ENCODE measurements around the gene MAGOHB. TPM values are rescaled to one million over a fixed set of nuclear protein-coding genes. Genes with fewer than 3 reads are reported as not detected.

Gene MAGOHB
- total RNA-seq, 1 experiment from 2014 or later: 91.4 TPM

DNA sequence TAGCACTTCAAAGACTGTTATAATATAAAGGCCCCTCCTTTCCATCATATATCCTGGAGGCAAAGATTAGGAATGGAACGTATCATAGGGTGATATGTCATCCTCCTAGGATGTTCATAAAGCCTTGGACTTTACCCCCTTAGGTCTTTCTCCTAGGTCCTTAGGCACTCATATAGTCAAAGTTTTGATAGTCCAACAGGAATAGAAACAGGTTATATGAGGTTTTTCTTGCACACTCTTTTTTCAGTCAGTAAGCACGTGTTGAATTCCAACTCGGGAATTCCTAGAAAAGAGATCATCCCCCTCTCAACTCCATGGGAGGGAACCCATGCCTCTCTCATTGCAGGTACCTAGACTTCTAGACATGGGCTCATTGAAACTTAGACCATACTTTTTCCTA lies 20.1 kb upstream of the MAGOHB start:
- H3K36me3 ChIP-seq (ENCODE audit: low read depth): no peaks in the 10 kb centered on the region
- ChIA-PET POLR2A (ENCODE audit: unreplicated experiment) (interaction anchor here (0.6 kb wide), 1 partner anchor 1365 kb away, joined by 3 read pairs; no protein-coding TSS in a partner anchor), CTCF (interaction anchor here (0.6 kb wide), 1 partner anchor 14 kb away, joined by 4 read pairs; no protein-coding TSS in a partner anchor)
- BruUV-seq (replicated peaks): no TSS peak
- peaks cover 17% of the 10 kb centered on the region; the same call in 1 of the 2 replicates for H3F3A ChIP-seq (ENCODE audit: insufficient read depth, low read depth)
- no peak overlapping the region for H2AFZ ChIP-seq
- no peaks in the 10 kb centered on the region for H4K20me1 ChIP-seq (ENCODE audit: insufficient read depth)
- no peak overlapping the region for H3K27ac ChIP-seq
- intact Hi-C loops (cut with micrococcal nuclease; ENCODE audit: unreplicated experiment): no loop called here
- H3K4me1 ChIP-seq (replicated peaks; ENCODE audit: insufficient read depth): peaks cover 36% of the 10 kb centered on the region
- H3K79me2 ChIP-seq (ENCODE audit: low read depth): no peaks in the 10 kb centered on the region
- H3K4me3 ChIP-seq: no peak overlapping the region
- no peaks in the 10 kb centered on the region for H3K27me3 ChIP-seq (ENCODE audit: insufficient read depth, low read depth)
- no peak overlapping the region for H3K4me2 ChIP-seq
- H3K9me3 ChIP-seq (ENCODE audit: insufficient read depth, low read depth): no peaks in the 10 kb centered on the region
- TF ChIP-seq, protein P1, sequence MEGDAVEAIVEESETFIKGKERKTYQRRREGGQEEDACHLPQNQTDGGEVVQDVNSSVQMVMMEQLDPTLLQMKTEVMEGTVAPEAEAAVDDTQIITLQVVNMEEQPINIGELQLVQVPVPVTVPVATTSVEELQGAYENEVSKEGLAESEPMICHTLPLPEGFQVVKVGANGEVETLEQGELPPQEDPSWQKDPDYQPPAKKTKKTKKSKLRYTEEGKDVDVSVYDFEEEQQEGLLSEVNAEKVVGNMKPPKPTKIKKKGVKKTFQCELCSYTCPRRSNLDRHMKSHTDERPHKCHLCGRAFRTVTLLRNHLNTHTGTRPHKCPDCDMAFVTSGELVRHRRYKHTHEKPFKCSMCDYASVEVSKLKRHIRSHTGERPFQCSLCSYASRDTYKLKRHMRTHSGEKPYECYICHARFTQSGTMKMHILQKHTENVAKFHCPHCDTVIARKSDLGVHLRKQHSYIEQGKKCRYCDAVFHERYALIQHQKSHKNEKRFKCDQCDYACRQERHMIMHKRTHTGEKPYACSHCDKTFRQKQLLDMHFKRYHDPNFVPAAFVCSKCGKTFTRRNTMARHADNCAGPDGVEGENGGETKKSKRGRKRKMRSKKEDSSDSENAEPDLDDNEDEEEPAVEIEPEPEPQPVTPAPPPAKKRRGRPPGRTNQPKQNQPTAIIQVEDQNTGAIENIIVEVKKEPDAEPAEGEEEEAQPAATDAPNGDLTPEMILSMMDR (conservative IDR thresholded peaks at IDR 0.05): no peak
- TF ChIP-seq EZH2 (IDR thresholded peaks at IDR 0.05; ENCODE audit: low read depth): no peak
- no peaks in the 10 kb centered on the region for H3K9me2 ChIP-seq (ENCODE audit: insufficient read depth)
- DNase-seq: no peak

DNA sequence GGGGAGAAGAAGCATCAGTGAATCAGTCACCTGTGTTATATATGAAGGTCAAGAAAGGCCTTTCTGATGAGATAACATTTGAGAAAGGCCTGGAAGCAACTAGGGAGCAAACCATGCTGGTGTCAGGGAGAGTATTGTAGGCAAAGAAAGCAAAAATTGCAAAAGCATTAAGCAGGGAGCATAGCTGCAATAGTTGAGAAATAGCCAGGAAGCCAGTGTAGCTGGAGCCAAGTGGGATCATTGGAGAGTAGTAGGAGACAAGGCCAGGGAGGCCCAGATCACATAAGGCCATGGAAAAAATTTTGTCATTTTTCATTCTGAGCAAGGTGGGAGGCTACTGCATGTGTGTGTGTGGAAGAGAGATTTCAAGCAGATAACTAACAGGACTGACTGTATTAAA lies 18.8 kb upstream of the MAGOHB start:
- CTCF ChIA-PET: no interaction called here
- intact Hi-C loops (cut with micrococcal nuclease; ENCODE audit: unreplicated experiment): no loop called here
- H3K27ac ChIP-seq: no peak overlapping the region
- no peaks in the 10 kb centered on the region for H3K9me2 ChIP-seq (ENCODE audit: insufficient read depth)
- H3K27me3 ChIP-seq (ENCODE audit: insufficient read depth, low read depth): no peaks in the 10 kb centered on the region
- H3K9me3 ChIP-seq (ENCODE audit: insufficient read depth, low read depth): no peaks in the 10 kb centered on the region
- H3K4me1 ChIP-seq (replicated peaks; ENCODE audit: insufficient read depth): peaks cover 36% of the 10 kb centered on the region
- no TSS peak for BruUV-seq (replicated peaks)
- no peaks in the 10 kb centered on the region for H3K79me2 ChIP-seq (ENCODE audit: low read depth)
- peaks cover 17% of the 10 kb centered on the region; the same call in 1 of the 2 replicates for H3F3A ChIP-seq (ENCODE audit: insufficient read depth, low read depth)
- no peak for DNase-seq
- H2AFZ ChIP-seq: no peak overlapping the region
- TF ChIP-seq, protein P1 (conservative IDR thresholded peaks at IDR 0.05): no peak
- TF ChIP-seq EZH2 (IDR thresholded peaks at IDR 0.05; ENCODE audit: low read depth): no peak
- no peaks in the 10 kb centered on the region for H4K20me1 ChIP-seq (ENCODE audit: insufficient read depth)
- POLR2A ChIA-PET (ENCODE audit: unreplicated experiment): no interaction called here
- H3K4me3 ChIP-seq: no peak overlapping the region
- no peaks in the 10 kb centered on the region for H3K36me3 ChIP-seq (ENCODE audit: low read depth)
- no peak overlapping the region for H3K4me2 ChIP-seq

DNA sequence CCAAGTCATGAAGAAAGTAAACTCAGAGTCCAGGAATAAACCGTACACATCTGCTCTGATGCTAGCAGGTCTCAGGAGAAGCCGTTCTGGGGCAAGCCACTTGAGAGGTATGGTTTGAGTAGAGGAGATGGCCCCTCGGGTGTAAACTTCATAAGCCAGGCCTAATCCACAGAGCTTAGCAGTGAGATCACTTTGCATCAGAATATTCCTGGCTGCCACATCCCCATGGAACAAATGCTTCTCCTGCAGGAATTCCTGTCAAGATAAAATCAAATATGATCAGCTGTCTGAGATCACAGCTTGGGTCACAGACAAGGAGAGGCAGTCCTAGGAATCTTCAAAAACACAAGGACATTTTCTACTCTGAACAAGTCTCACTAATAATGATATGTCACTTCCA lies 11.2 kb upstream of the MAGOHB start:
- DNase-seq: no peak
- TF ChIP-seq, protein P1 (conservative IDR thresholded peaks at IDR 0.05): no peak
- TF ChIP-seq EZH2 (IDR thresholded peaks at IDR 0.05; ENCODE audit: low read depth): no peak
- ChIA-PET POLR2A (ENCODE audit: unreplicated experiment) (no interaction called here), CTCF (no interaction called here)
- Histone ChIP-seq H3K36me3 (ENCODE audit: low read depth) (0 out of 2 replicates have a peak, but pooled peaks cover 10% of the 10 kb centered on the region), H2AFZ (no peak overlapping the region), H3K9me3 (ENCODE audit: insufficient read depth, low read depth) (no peaks in the 10 kb centered on the region), H3K9me2 (ENCODE audit: insufficient read depth) (no peaks in the 10 kb centered on the region), H3K79me2 (ENCODE audit: low read depth) (no peaks in the 10 kb centered on the region), H3K4me3 (no peak overlapping the region), H3F3A (ENCODE audit: insufficient read depth, low read depth) (no peaks in the 10 kb centered on the region), H3K4me1 (replicated peaks; ENCODE audit: insufficient read depth) (no peaks in the 10 kb centered on the region), H4K20me1 (ENCODE audit: insufficient read depth) (no peaks in the 10 kb centered on the region), H3K4me2 (no peak overlapping the region), H3K27ac (no peak overlapping the region), H3K27me3 (ENCODE audit: insufficient read depth, low read depth) (no peaks in the 10 kb centered on the region)
- no TSS peak for BruUV-seq (replicated peaks)
- intact Hi-C loops (cut with micrococcal nuclease; ENCODE audit: unreplicated experiment): no loop called here

All from PC-9 (cell line).